H1 (cell line): ENCODE results near the gene IRAK1BP1. TPM values are rescaled to one million over a fixed set of nuclear protein-coding genes. Genes with fewer than 3 reads are reported as not detected.

ENCODE experiments used
- CTCF ChIA-PET: fragments of 300-600 bp; sonication (Branson Sonifier 250); formaldehyde crosslinking; loops from one replicate; lab custom pipeline; 2021; ENCODE audit not compliant: partially characterized antibody; lab: Charles Lee
- POLR2A ChIA-PET: fragments of 300-600 bp; sonication (Branson Sonifier 250); formaldehyde crosslinking; loops from one replicate; lab custom pipeline; 2021; ENCODE audit warnings: inconsistent platforms; ENCODE audit not compliant: partially characterized antibody; lab: Charles Lee
- DNase-seq, 2 experiments: peaks; one replicate each; pipeline versions ENCODE4 v3.0.0 to v3.0.0-alpha.2; 2010 to 2022; ENCODE audit warnings: low spot score in 2 of 2, low read depth in 1 of 2, mixed read lengths in 1 of 2
- FAIRE-seq: peaks from 2 replicates; lab custom pipeline; 2011; peaks lifted over from hg19 to GRCh38; lab: Jason Lieb, UNC
- H2AFZ ChIP-seq: 2 replicates; pipeline ENCODE4 v1.8.1; 2012; ENCODE audit warnings: low read length, inconsistent platforms
- H2AK5ac ChIP-seq: 2 replicates; pipeline ENCODE4 v1.6.1; 2013; ENCODE audit warnings: low read depth, low read length
- H2BK120ac ChIP-seq: replicated peaks from 2 replicates; pipeline ENCODE3; 2013; ENCODE audit warnings: low read depth, low read length, inconsistent platforms
- H2BK12ac ChIP-seq: 2 replicates; pipeline ENCODE4 v1.6.1; 2013; ENCODE audit warnings: low read depth, low read length
- H2BK15ac ChIP-seq: 2 replicates; pipeline ENCODE4 v1.6.1; 2013; ENCODE audit warnings: low read length
- H2BK20ac ChIP-seq: 2 replicates; pipeline ENCODE4 v1.6.1; 2013; ENCODE audit warnings: low read length
- H2BK5ac ChIP-seq: 2 replicates; pipeline ENCODE4 v1.6.1; 2013; ENCODE audit warnings: low read depth, low read length
- H3K14ac ChIP-seq: 2 replicates; pipeline ENCODE4 v1.6.1; 2013; ENCODE audit warnings: inconsistent platforms; ENCODE audit not compliant: insufficient read length
- H3K18ac ChIP-seq: 2 replicates; pipeline ENCODE4 v1.6.1; 2013; ENCODE audit warnings: low read length; ENCODE audit errors: extremely low read depth
- H3K23ac ChIP-seq: 2 replicates; pipeline ENCODE4 v1.6.1; 2013; ENCODE audit warnings: inconsistent platforms; ENCODE audit not compliant: insufficient read length
- H3K23me2 ChIP-seq: 2 replicates; pipeline ENCODE4 v1.6.1; 2013; ENCODE audit warnings: low read depth, low read length
- H3K27ac ChIP-seq: 2 replicates; pipeline ENCODE4 v1.6.1; 2011; ENCODE audit warnings: low read depth, low read length, inconsistent platforms
- H3K27me3 ChIP-seq, 4 experiments: replicated peaks in 1 of 4; 1 replicate in 1 of 4; 2 replicates in 3 of 4; pipeline versions ENCODE4 v1.6.1 to v1.8.1; 2011 to 2013; ENCODE audit warnings: low read length in 3 of 4, mild to moderate bottlenecking in 3 of 4, inconsistent platforms in 2 of 4, mixed read lengths in 2 of 4, moderate library complexity in 1 of 4; ENCODE audit not compliant: control insufficient read depth in 3 of 4, insufficient read depth in 3 of 4; ENCODE audit errors: extremely low read depth in 1 of 4
- H3K36me3 ChIP-seq, 4 experiments: 2 replicates each; pipeline versions ENCODE4 v1.6.1 to v1.8.1; 2011 to 2013; ENCODE audit warnings: mild to moderate bottlenecking in 4 of 4, low read length in 3 of 4, moderate library complexity in 2 of 4, control low read depth in 1 of 4, inconsistent platforms in 1 of 4; ENCODE audit not compliant: insufficient read depth in 4 of 4, control insufficient read depth in 2 of 4
- H3K4ac ChIP-seq: replicated peaks from 2 replicates; pipeline ENCODE3; 2013; ENCODE audit warnings: low read length, low read depth, mixed read lengths, inconsistent platforms; ENCODE audit not compliant: insufficient read length
- H3K4me1 ChIP-seq, 4 experiments: replicated peaks in 1 of 4; 1 replicate in 1 of 4; 2 replicates in 3 of 4; pipeline versions ENCODE4 v1.6.1 to v1.8.1; 2011 to 2013; ENCODE audit warnings: low read length in 3 of 4, inconsistent platforms in 2 of 4, mixed read lengths in 1 of 4; ENCODE audit not compliant: insufficient read depth in 4 of 4, control insufficient read depth in 3 of 4
- H3K4me2 ChIP-seq, 2 experiments: 2 replicates each; pipeline versions ENCODE4 v1.6.1 to v1.8.1; 2011 to 2013; ENCODE audit warnings: low read depth in 2 of 2, low read length in 2 of 2, control low read depth in 1 of 2, inconsistent platforms in 1 of 2, mild to moderate bottlenecking in 1 of 2; ENCODE audit not compliant: insufficient read depth in 1 of 2
- H3K4me3 ChIP-seq, 4 experiments: fragments of 200-600, 300-600 bp in 1 of 4; sonication (generic), shearing (Covaris generic), sonication (Bioruptor Twin) in 1 of 4; 2 replicates each; pipeline versions ENCODE4 v1.5.1 to v1.8.1; 2011 to 2016; ENCODE audit warnings: low read length in 4 of 4, low read depth in 3 of 4, control low read depth in 2 of 4, inconsistent platforms in 2 of 4, mild to moderate bottlenecking in 2 of 4, mixed read lengths in 1 of 4, moderate library complexity in 1 of 4; ENCODE audit not compliant: insufficient read depth in 2 of 4; ENCODE audit errors: extremely low read depth in 1 of 4
- H3K56ac ChIP-seq: replicated peaks from 2 replicates; pipeline ENCODE3; 2013; ENCODE audit warnings: low read depth, mild to moderate bottlenecking, mixed read lengths, low read length, inconsistent platforms; ENCODE audit not compliant: insufficient read length
- H3K79me1 ChIP-seq: 2 replicates; pipeline ENCODE4 v1.6.1; 2013; ENCODE audit warnings: low read depth, low read length, control low read depth
- H3K79me2 ChIP-seq, 2 experiments: 2 replicates each; pipeline versions ENCODE4 v1.6.1 to v1.8.1; 2012 to 2013; ENCODE audit warnings: low read length in 2 of 2, mild to moderate bottlenecking in 2 of 2, inconsistent platforms in 1 of 2; ENCODE audit not compliant: insufficient read depth in 2 of 2, control insufficient read depth in 1 of 2
- H3K9ac ChIP-seq, 4 experiments: replicated peaks in 1 of 4; 1 replicate in 1 of 4; 2 replicates in 3 of 4; pipeline versions ENCODE4 v1.6.1 to v1.8.1; 2011 to 2013; ENCODE audit warnings: low read depth in 3 of 4, low read length in 3 of 4, control low read depth in 2 of 4, mild to moderate bottlenecking in 2 of 4, moderate library complexity in 2 of 4, inconsistent platforms in 1 of 4; ENCODE audit errors: extremely low read depth in 1 of 4
- H3K9me3 ChIP-seq, 2 experiments: 2 replicates each; pipeline versions ENCODE4 v1.6.1 to v1.8.1; 2012 to 2013; ENCODE audit warnings: mild to moderate bottlenecking in 2 of 2, moderate library complexity in 2 of 2, control low read depth in 1 of 2, inconsistent platforms in 1 of 2, low read depth in 1 of 2, low read length in 1 of 2, mixed read lengths in 1 of 2; ENCODE audit not compliant: insufficient read depth in 2 of 2
- H4K20me1 ChIP-seq, 2 experiments: replicated peaks in 1 of 2; 2 replicates each; pipeline versions ENCODE3 to v1.8.1; 2011 to 2013; ENCODE audit warnings: inconsistent platforms in 2 of 2, low read length in 2 of 2, mild to moderate bottlenecking in 1 of 2; ENCODE audit not compliant: insufficient read depth in 2 of 2, control insufficient read depth in 1 of 2
- H4K5ac ChIP-seq: 2 replicates; pipeline ENCODE4 v1.6.1; 2013; ENCODE audit warnings: low read length, low read depth, mixed read lengths, inconsistent platforms; ENCODE audit not compliant: insufficient read length
- H4K8ac ChIP-seq: 2 replicates; pipeline ENCODE4 v1.8.0; 2013; ENCODE audit warnings: mild to moderate bottlenecking, moderate library complexity, low read length, inconsistent platforms; ENCODE audit not compliant: insufficient read depth; ENCODE audit errors: extremely low read depth
- H4K91ac ChIP-seq: replicated peaks from 2 replicates; pipeline ENCODE3; 2013; ENCODE audit warnings: low read length, mixed read lengths, inconsistent platforms; ENCODE audit not compliant: insufficient read length
- NRF1 ChIP-seq: IDR thresholded peaks from 2 replicates; pipeline ENCODE4 v1.6.1; 2011; ENCODE audit warnings: mild to moderate bottlenecking, low read depth, low read length, improper control_type of control experiment
- WGBS, 2 experiments: shearing (Covaris generic) in 1 of 2; methylation state at CpG; one replicate each; pipeline versions ENCODE4 v1.1.6 to v1.1.7; 2013 to 2015; ENCODE audit warnings: low lambda C conversion rate in 2 of 2, mixed read lengths in 2 of 2, inconsistent platforms in 1 of 2, low coverage in 1 of 2, missing lambda C conversion rate in 1 of 2; ENCODE audit not compliant: insufficient replicate concordance in 2 of 2, insufficient coverage in 1 of 2, insufficient read length in 1 of 2; ENCODE audit errors: extremely low coverage in 1 of 2, missing lambda C conversion rate in 1 of 2; 5-methylcytosine and 5-hydroxymethylcytosine counted together
- polyA plus RNA-seq, 7 experiments: library from polyadenylated mRNA; depleted of rRNA in 3 of 7; stranded (reverse) in 5 of 7; unstranded in 2 of 7; fragments of >200 nt in 5 of 7; fragments of 200-250 nt in 2 of 7; gene quantifications; 1 replicate in 5 of 7; 2 replicates in 1 of 7; 4 replicates in 1 of 7; pipeline versions ENCODE4 v1.2.1 to v1.2.3, GENCODE V29; 2011 to 2013; ENCODE audit warnings: missing spikeins in 2 of 7, mixed read lengths in 2 of 7
- total RNA-seq: library from RNA; stranded (reverse); fragmentation: NEBNext Ultra II Directional; extraction: Animal tissue kit (Norgen Biotek cat#: 25700); gene quantifications from 2 replicates; pipeline ENCODE4 v1.2.1, GENCODE V29; 2021

IRAK1BP1 gene
- total and polyA plus RNA-seq, 2 of the 8 experiments (the other 6 are each of a cell fraction or from before 2014, with no cell fraction given), result 3.7 to 4.7 TPM

- Histone ChIP-seq H2AFZ (no peak overlapping the region), H3K23ac (no peak overlapping the region), H3K18ac (no peak overlapping the region), H4K5ac (no peak overlapping the region), H3K4me3 (no peak overlapping the region), H3K4ac (no peak overlapping the region), H4K20me1 (no peaks in the 10 kb centered on the region), H3K56ac (no peak overlapping the region), H3K4me2 (no peak overlapping the region), H3K9me3 (no peaks in the 10 kb centered on the region)
- WGBS, 2 experiments, result 88% methylated on average over 2 of the region's 2 CpGs; no CpG with 5 or more reads in 1 of the 2 experiments
- CTCF ChIA-PET, result no interaction called here
- DNase-seq, result no peak
- FAIRE-seq, result no peak
- TF ChIP-seq NRF1, result no peak
- TF ChIP-seq, all 59 proteins: peak for 0
- H3K79me1 ChIP-seq, result no peaks in the 10 kb centered on the region
- no peaks in the 10 kb centered on the region for H3K4me1 ChIP-seq
- H2BK5ac ChIP-seq, result no peak overlapping the region
- POLR2A ChIA-PET, result no interaction called here
- no peak overlapping the region for H4K91ac ChIP-seq
- no peak overlapping the region for H3K9ac ChIP-seq
- no peak overlapping the region for H2BK120ac ChIP-seq
- no peak overlapping the region for H4K8ac ChIP-seq
- H2BK12ac ChIP-seq, result no peak overlapping the region
- H2BK15ac ChIP-seq, result no peak overlapping the region
- no peaks in the 10 kb centered on the region for H3K79me2 ChIP-seq
- no peaks in the 10 kb centered on the region for H3K23me2 ChIP-seq
- H3K27ac ChIP-seq, result no peak overlapping the region
- H2AK5ac ChIP-seq, result no peak overlapping the region
- no peaks in the 10 kb centered on the region for H3K27me3 ChIP-seq
- peaks cover 0 to 24% (median 7%) of the 10 kb centered on the region in 4 experiments; a peak in 5 of 8 replicates for H3K36me3 ChIP-seq
- no peak overlapping the region for H2BK20ac ChIP-seq
- H3K14ac ChIP-seq, result no peak overlapping the region
These were observed 68.2 kb downstream of the IRAK1BP1 start for GRCh38 chr6:78935553-78935952.
